PC-9 (cell line): Measurements from ENCODE around the gene SH3RF1. TPM values are rescaled to one million over a fixed set of nuclear protein-coding genes. Genes with fewer than 3 reads are reported as not detected.

Experiments
- BruUV-seq: library from RNA; stranded (reverse); fragments of 400-500 nt; replicated peaks from 2 replicates; lab custom pipeline; 2021; lab: Mats Ljungman, UMichigan
- CTCF ChIA-PET: fragments of 300-600 bp; sonication (Branson Sonifier 250); formaldehyde crosslinking; loops from one replicate; lab custom pipeline; 2022; ENCODE audit warnings: antibody characterized with exemption; lab: Charles Lee
- POLR2A ChIA-PET: fragments of 300-600 bp; sonication (Branson Sonifier 250); formaldehyde crosslinking; loops from one replicate; lab custom pipeline; 2022; ENCODE audit warnings: antibody characterized with exemption; ENCODE audit not compliant: unreplicated experiment; lab: Charles Lee
- DNase-seq, 2 experiments: peaks; one replicate each; pipeline versions ENCODE4 v3.0.0 to v3.0.0-alpha.2; 2015 to 2022; ENCODE audit warnings: mixed read lengths in 1 of 2
- H2AFZ ChIP-seq: fragments of 200-600 bp; sonication (generic); 2 replicates; pipeline ENCODE4 v1.8.1; 2017; ENCODE audit warnings: antibody characterized with exemption
- H3F3A ChIP-seq: fragments of 200-600 bp; sonication (generic); 2 replicates; pipeline ENCODE4 v1.8.1; 2017; ENCODE audit warnings: antibody characterized with exemption, mild to moderate bottlenecking, low read depth; ENCODE audit not compliant: insufficient read depth
- H3K27ac ChIP-seq: fragments of 200-600 bp; sonication (generic); 2 replicates; pipeline ENCODE4 v1.6.1; 2016; ENCODE audit warnings: mixed run types
- H3K27me3 ChIP-seq: fragments of 200-600 bp; sonication (generic); 2 replicates; pipeline ENCODE4 v1.6.1; 2016; ENCODE audit warnings: low read depth, mixed run types; ENCODE audit not compliant: insufficient read depth
- H3K36me3 ChIP-seq: fragments of 200-600 bp; sonication (generic); 2 replicates; pipeline ENCODE4 v1.6.1; 2016; ENCODE audit warnings: low read depth, mixed run types
- H3K4me1 ChIP-seq: fragments of 200-600 bp; sonication (generic); replicated peaks from 2 replicates; pipeline ENCODE4 v1.6.1; 2016; ENCODE audit warnings: mixed run types; ENCODE audit not compliant: insufficient read depth
- H3K4me2 ChIP-seq: fragments of 200-600 bp; sonication (generic); 2 replicates; pipeline ENCODE4 v1.6.1; 2017; ENCODE audit warnings: mixed run types
- H3K4me3 ChIP-seq: fragments of 200-600 bp; sonication (generic); 2 replicates; pipeline ENCODE4 v1.6.1; 2016; ENCODE audit warnings: mixed run types
- H3K79me2 ChIP-seq: fragments of 200-600 bp; sonication (generic); 2 replicates; pipeline ENCODE4 v1.6.1; 2017; ENCODE audit warnings: low read depth, mixed run types
- H3K9me2 ChIP-seq: fragments of 200-600 bp; sonication (generic); 2 replicates; pipeline ENCODE4 v1.8.1; 2017; ENCODE audit warnings: mild to moderate bottlenecking; ENCODE audit not compliant: insufficient read depth
- H3K9me3 ChIP-seq: fragments of 200-600 bp; sonication (generic); 2 replicates; pipeline ENCODE4 v1.8.1; 2016; ENCODE audit warnings: low read depth; ENCODE audit not compliant: insufficient read depth
- H4K20me1 ChIP-seq: fragments of 200-600 bp; sonication (generic); 2 replicates; pipeline ENCODE4 v1.8.1; 2017; ENCODE audit not compliant: insufficient read depth
- CTCF ChIP-seq: fragments of 200-600 bp; sonication (generic); conservative IDR thresholded peaks from 2 replicates; pipeline ENCODE4 v1.6.1; 2017; ENCODE audit warnings: mixed run types, antibody characterized with exemption, mild to moderate bottlenecking, moderate library complexity
- EZH2 ChIP-seq: fragments of 200-600 bp; sonication (generic); IDR thresholded peaks from 2 replicates; pipeline ENCODE4 v1.8.0; 2017; ENCODE audit warnings: antibody characterized with exemption, low read depth
- intact Hi-C: fragments of 100-400 bp; cut with micrococcal nuclease; formaldehyde crosslinking; loops from one replicate; pipeline ENCODE4 v1.10.0; 2022; ENCODE audit not compliant: unreplicated experiment
- total RNA-seq: library from RNA; stranded (reverse); gene quantifications from 2 replicates; pipeline ENCODE4 v1.2.3, GENCODE V29; 2021

Gene SH3RF1
- total RNA-seq, 1 experiment from 2014 or later = 26.4 TPM

- no peak overlapping the region for H2AFZ ChIP-seq
- CTCF ChIA-PET = no interaction called here
- H3K27me3 ChIP-seq = no peaks in the 10 kb centered on the region
- TF ChIP-seq EZH2 = no peak
- no peak for TF ChIP-seq CTCF
- H3K9me2 ChIP-seq = no peaks in the 10 kb centered on the region
- H3F3A ChIP-seq = no peaks in the 10 kb centered on the region
- H3K36me3 ChIP-seq = no peaks in the 10 kb centered on the region
- DNase-seq = no peak
- no peaks in the 10 kb centered on the region for H3K4me1 ChIP-seq
- no peak overlapping the region for H3K27ac ChIP-seq
- no peak overlapping the region for H3K4me2 ChIP-seq
- intact Hi-C loops = no loop called here
- no TSS peak for BruUV-seq
- H3K4me3 ChIP-seq = no peak overlapping the region
- no peaks in the 10 kb centered on the region for H4K20me1 ChIP-seq
- H3K9me3 ChIP-seq = no peaks in the 10 kb centered on the region
- H3K79me2 ChIP-seq = no peaks in the 10 kb centered on the region
- POLR2A ChIA-PET = no interaction called here
Observed at GRCh38 chr4:169060391-169061091, 210.2 kb downstream of the SH3RF1 start.

GRCh38 chr4:169059306-169060211 is 211.2 kb downstream of the SH3RF1 start:
- no peaks in the 10 kb centered on the region for H4K20me1 ChIP-seq
- H3K27ac ChIP-seq = no peak overlapping the region
- ChIA-PET CTCF (no interaction called here), POLR2A (no interaction called here)
- H3K79me2 ChIP-seq = no peaks in the 10 kb centered on the region
- no TSS peak for BruUV-seq
- no peak for DNase-seq
- TF ChIP-seq EZH2 (no peak), CTCF (no peak)
- H3K4me1 ChIP-seq = no peaks in the 10 kb centered on the region
- H3K9me3 ChIP-seq = no peaks in the 10 kb centered on the region
- no peaks in the 10 kb centered on the region for H3K36me3 ChIP-seq
- H2AFZ ChIP-seq = no peak overlapping the region
- no peaks in the 10 kb centered on the region for H3K27me3 ChIP-seq
- H3K4me2 ChIP-seq = no peak overlapping the region
- no peak overlapping the region for H3K4me3 ChIP-seq
- H3K9me2 ChIP-seq = no peaks in the 10 kb centered on the region
- intact Hi-C loops = no loop called here
- H3F3A ChIP-seq = no peaks in the 10 kb centered on the region

GRCh38 chr4:169058312-169058711 is 212.4 kb downstream of the SH3RF1 start:
- Histone ChIP-seq H3K9me2 (no peaks in the 10 kb centered on the region), H3F3A (no peaks in the 10 kb centered on the region), H3K79me2 (no peaks in the 10 kb centered on the region), H3K4me2 (no peak overlapping the region), H3K27me3 (no peaks in the 10 kb centered on the region), H3K4me1 (no peaks in the 10 kb centered on the region), H3K4me3 (no peak overlapping the region), H3K27ac (no peak overlapping the region), H3K36me3 (no peaks in the 10 kb centered on the region), H4K20me1 (no peaks in the 10 kb centered on the region), H3K9me3 (no peaks in the 10 kb centered on the region), H2AFZ (no peak overlapping the region)
- intact Hi-C loops = no loop called here
- ChIA-PET CTCF (no interaction called here), POLR2A (no interaction called here)
- no peak for DNase-seq
- BruUV-seq = no TSS peak
- TF ChIP-seq EZH2 (no peak), CTCF (no peak)
